Peyer's patch (tissue), 4 donors: Measurements from ENCODE around the gene VPS8. TPM values are rescaled to one million over a fixed set of nuclear protein-coding genes. Genes with fewer than 3 reads are reported as not detected.

Experiments
- DNase-seq, 3 donors: peaks; one replicate each; pipeline ENCODE4 v3.0.0-alpha.2; 2017 to 2019
- H3K27ac ChIP-seq, 4 donors: fragments of 200-600 bp; sonication (generic); one replicate each; pipeline ENCODE4 v1.5.1; 2016 to 2019
- H3K27me3 ChIP-seq, 2 donors: fragments of 200-600 bp; sonication (generic); one replicate each; pipeline ENCODE4 v1.5.1; 2019
- H3K36me3 ChIP-seq, 3 donors: fragments of 200-600 bp; sonication (generic); one replicate each; pipeline ENCODE4 v1.5.1; 2016 to 2019
- H3K4me1 ChIP-seq, 4 donors: fragments of 200-600 bp; sonication (generic); one replicate each; pipeline ENCODE4 v1.5.1; 2016 to 2019
- H3K4me3 ChIP-seq, 4 donors: fragments of 200-600 bp; sonication (generic); 1 replicate in 3 of 4; 2 replicates in 1 of 4; pipeline ENCODE4 v1.5.1; 2016 to 2019; ENCODE audit warnings: mild to moderate bottlenecking in 1 of 4
- H3K9me3 ChIP-seq, 4 donors: fragments of 200-600 bp; sonication (generic); one replicate each; pipeline ENCODE4 v1.5.1; 2016 to 2019; ENCODE audit warnings: mild to moderate bottlenecking in 1 of 4
- CTCF ChIP-seq, 6 experiments: fragments of 450-650 bp in 4 of 6; fragments of 200-600 bp in 2 of 6; sonication (generic) in 1 of 6; IDR thresholded peaks; one replicate each; pipeline ENCODE4 v1.5.1; 2017 to 2019; ENCODE audit warnings: antibody characterized with exemption in 6 of 6, mild to moderate bottlenecking in 3 of 6, moderate library complexity in 1 of 6
- POLR2A ChIP-seq, 2 donors: fragments of 450-650 bp; IDR thresholded peaks; one replicate each; pipeline ENCODE4 v1.5.1; 2017; ENCODE audit warnings: antibody characterized with exemption in 2 of 2, mild to moderate bottlenecking in 2 of 2, moderate library complexity in 2 of 2
- total RNA-seq, 4 donors: library from RNA; depleted of rRNA; stranded (reverse); fragments of >200 nt; gene quantifications; one replicate each; pipeline ENCODE4 v1.1.0, GENCODE V29; 2016

Gene VPS8
- total RNA-seq, 4 donors from 2014 or later = 49.7 to 109 (median 74.3) TPM

- Histone ChIP-seq H3K36me3 (no peaks in the 10 kb centered on the region), H3K27me3 (no peaks in the 10 kb centered on the region), H3K27ac (no peak overlapping the region), H3K4me1 (peaks cover 0 to 31% (median 6%) of the 10 kb centered on the region in 4 donors), H3K9me3 (no peaks in the 10 kb centered on the region), H3K4me3 (no peak overlapping the region)
- no peak for DNase-seq
- TF ChIP-seq CTCF (IDR thresholded peaks at IDR 0.05) (no peak), POLR2A (IDR thresholded peaks at IDR 0.05) (no peak)
These were observed 1.8 kb upstream of the VPS8 start for GRCh38 chr3:184810146-184810545.

- peaks cover 0 to 22% (median 6%) of the 10 kb centered on the region in 4 donors for H3K4me1 ChIP-seq
- H3K27ac ChIP-seq = no peak overlapping the region
- TF ChIP-seq CTCF (IDR thresholded peaks at IDR 0.05) (no peak), POLR2A (IDR thresholded peaks at IDR 0.05) (no peak)
- H3K27me3 ChIP-seq = no peaks in the 10 kb centered on the region
- no peaks in the 10 kb centered on the region for H3K36me3 ChIP-seq
- H3K9me3 ChIP-seq = no peaks in the 10 kb centered on the region
- no peak for DNase-seq
- H3K4me3 ChIP-seq = no peak overlapping the region
These were observed 932 bp upstream of the VPS8 start for GRCh38 chr3:184811034-184811433.

DNA sequence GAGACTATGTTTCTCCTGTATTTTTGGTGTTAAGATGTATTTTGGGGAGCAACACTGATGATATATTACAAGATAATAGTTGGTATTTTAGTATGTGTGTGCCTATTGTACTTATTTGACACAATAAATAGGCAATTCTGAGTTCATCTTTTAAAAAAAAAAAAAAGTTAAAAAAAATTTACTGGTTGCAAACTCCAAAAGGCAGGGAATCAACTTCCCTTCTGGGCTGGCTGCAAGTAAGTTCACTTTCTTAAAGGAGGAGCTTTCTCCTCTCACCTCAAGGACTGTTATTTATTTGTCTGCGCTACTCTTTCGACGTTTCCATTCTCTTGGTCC is 335 bp upstream of the VPS8 start:
- no peaks in the 10 kb centered on the region for H3K27me3 ChIP-seq
- peak overlapping the region in 3 of 4 donors; percentile 78 to 91 (median 81) for H3K27ac ChIP-seq
- peak overlapping the region; percentile 77 to 94 (median 81) for H3K4me3 ChIP-seq
- H3K36me3 ChIP-seq = no peaks in the 10 kb centered on the region
- peaks cover 0 to 16% (median 6%) of the 10 kb centered on the region in 4 donors for H3K4me1 ChIP-seq
- TF ChIP-seq POLR2A (IDR thresholded peaks at IDR 0.05) (no peak), CTCF (IDR thresholded peaks at IDR 0.05) (no peak)
- DNase-seq = no peak
- H3K9me3 ChIP-seq = no peaks in the 10 kb centered on the region

GRCh38 chr3:184812662-184813042 is 686 bp downstream of the VPS8 start:
- Histone ChIP-seq H3K36me3 (no peaks in the 10 kb centered on the region), H3K27me3 (no peaks in the 10 kb centered on the region), H3K4me3 (peak overlapping the region; percentile 77 to 94 (median 81)), H3K27ac (peak overlapping the region; percentile 75 to 91 (median 80)), H3K9me3 (no peaks in the 10 kb centered on the region), H3K4me1 (peaks cover 0 to 10% (median 6%) of the 10 kb centered on the region in 4 donors)
- no peak for TF ChIP-seq CTCF (IDR thresholded peaks at IDR 0.05)
- TF ChIP-seq POLR2A (IDR thresholded peaks at IDR 0.05) = no peak
- peak; percentile 37 to 66 (median 53) for DNase-seq

- Histone ChIP-seq H3K36me3 (no peaks in the 10 kb centered on the region), H3K4me3 (peak overlapping the region in 3 of 4 donors; percentile 77 to 84 (median 78)), H3K9me3 (no peaks in the 10 kb centered on the region), H3K27ac (no peak overlapping the region), H3K27me3 (no peaks in the 10 kb centered on the region), H3K4me1 (peaks cover 0 to 10% (median 6%) of the 10 kb centered on the region in 4 donors)
- TF ChIP-seq CTCF (IDR thresholded peaks at IDR 0.05) (no peak), POLR2A (IDR thresholded peaks at IDR 0.05) (no peak)
- DNase-seq = no peak
These were observed 1.4 kb downstream of the VPS8 start for GRCh38 chr3:184813357-184813756.

- H3K4me3 ChIP-seq = no peak overlapping the region
- H3K27ac ChIP-seq = no peak overlapping the region
- no peaks in the 10 kb centered on the region for H3K9me3 ChIP-seq
- H3K27me3 ChIP-seq = no peaks in the 10 kb centered on the region
- DNase-seq = no peak
- TF ChIP-seq CTCF (IDR thresholded peaks at IDR 0.05) (no peak), POLR2A (IDR thresholded peaks at IDR 0.05) (no peak)
- peaks cover 0 to 10% (median 6%) of the 10 kb centered on the region in 4 donors for H3K4me1 ChIP-seq
- no peaks in the 10 kb centered on the region for H3K36me3 ChIP-seq
These were observed 2.2 kb downstream of the VPS8 start for GRCh38 chr3:184814214-184814613.
